Keratinocyte (primary cell): ENCODE results near the gene B4GALT3. TPM values are rescaled to one million over a fixed set of nuclear protein-coding genes. Genes with fewer than 3 reads are reported as not detected.

ENCODE experiments used
- DNase-seq: peaks from one replicate; pipeline ENCODE4 v3.0.0-alpha.2; 2011; ENCODE audit warnings: low read depth, missing footprints, low spot score
- FAIRE-seq: peaks from 2 replicates; lab custom pipeline; 2011; peaks lifted over from hg19 to GRCh38; lab: Jason Lieb, UNC
- H2AFZ ChIP-seq: 2 replicates; pipeline ENCODE4 v1.6.0; 2012; ENCODE audit warnings: low read length, control low read depth, inconsistent platforms; ENCODE audit not compliant: control insufficient read depth
- H3K27ac ChIP-seq: 2 replicates; pipeline ENCODE4 v1.5.1; 2011; ENCODE audit warnings: low read length; ENCODE audit not compliant: control insufficient read depth, insufficient read depth
- H3K27me3 ChIP-seq: 3 replicates; pipeline ENCODE4 v1.6.0; 2011; ENCODE audit warnings: low read length; ENCODE audit not compliant: control insufficient read depth, insufficient read depth; ENCODE audit errors: extremely low read depth
- H3K36me3 ChIP-seq, 2 experiments: 2 replicates in 1 of 2; 3 replicates in 1 of 2; pipeline ENCODE4 v1.5.1; 2011; ENCODE audit warnings: low read length in 2 of 2, mild to moderate bottlenecking in 1 of 2; ENCODE audit not compliant: control insufficient read depth in 2 of 2, insufficient read depth in 2 of 2; ENCODE audit errors: extremely low read depth in 1 of 2
- H3K4me1 ChIP-seq: 3 replicates; pipeline ENCODE4 v1.5.1; 2011; ENCODE audit warnings: low read length; ENCODE audit not compliant: control insufficient read depth, insufficient read depth; ENCODE audit errors: extremely low read depth
- H3K4me2 ChIP-seq: 3 replicates; pipeline ENCODE4 v1.6.0; 2011; ENCODE audit warnings: low read depth, low read length; ENCODE audit not compliant: control insufficient read depth, insufficient read depth; ENCODE audit errors: extremely low read depth
- H3K4me3 ChIP-seq, 3 experiments: fragments of 200-600 bp in 1 of 3; sonication (generic) in 1 of 3; 2 replicates in 2 of 3; 3 replicates in 1 of 3; pipeline ENCODE4 v1.5.1; 2011 to 2016; ENCODE audit warnings: low read length in 3 of 3, mild to moderate bottlenecking in 3 of 3, control low read depth in 2 of 3, inconsistent platforms in 1 of 3, low read depth in 1 of 3, mixed read lengths in 1 of 3, mixed run types in 1 of 3, moderate library complexity in 1 of 3; ENCODE audit not compliant: control insufficient read depth in 2 of 3, insufficient read depth in 2 of 3; ENCODE audit errors: extremely low read depth in 1 of 3
- H3K79me2 ChIP-seq: 2 replicates; pipeline ENCODE4 v1.6.0; 2012; ENCODE audit warnings: low read length; ENCODE audit not compliant: control insufficient read depth, insufficient read depth
- H3K9ac ChIP-seq: 3 replicates; pipeline ENCODE4 v1.6.0; 2011; ENCODE audit warnings: low read length; ENCODE audit not compliant: control insufficient read depth, insufficient read depth; ENCODE audit errors: extremely low read depth
- H3K9me1 ChIP-seq: 3 replicates; pipeline ENCODE4 v1.6.0; 2011; ENCODE audit warnings: low read length; ENCODE audit not compliant: control insufficient read depth, insufficient read depth; ENCODE audit errors: extremely low read depth
- H3K9me3 ChIP-seq: 2 replicates; pipeline ENCODE4 v1.5.1; 2012; ENCODE audit warnings: low read depth, low read length; ENCODE audit not compliant: control insufficient read depth
- H4K20me1 ChIP-seq: 3 replicates; pipeline ENCODE4 v1.6.0; 2011; ENCODE audit warnings: low read length; ENCODE audit not compliant: control insufficient read depth, insufficient read depth; ENCODE audit errors: extremely low read depth
- EZH2 ChIP-seq: IDR thresholded peaks from one replicate; pipeline ENCODE4 v1.6.1; 2012; ENCODE audit warnings: inconsistent platforms, mild to moderate bottlenecking, low read length, moderate library complexity
- dilution Hi-C: fragments of 300-500 bp; cut with MboI; formaldehyde crosslinking; loops from one replicate; pipeline ENCODE4 v1.7.0; 2020; ENCODE audit warnings: low sequenced_read_pairs; ENCODE audit not compliant: extremely low pct_ligation_motif_present
- polyA plus RNA-seq, 5 experiments: library from polyadenylated mRNA; depleted of rRNA in 3 of 5; stranded (reverse) in 3 of 5; stranded (forward) in 1 of 5; unstranded in 1 of 5; fragments of >200 nt; gene quantifications; 1 replicate in 1 of 5; 2 replicates in 3 of 5; 3 replicates in 1 of 5; pipeline versions ENCODE4 v1.2.1 to v1.2.3, GENCODE V29; 2011 to 2012; ENCODE audit warnings: missing spikeins in 2 of 5, low read depth in 1 of 5, low replicate concordance in 1 of 5
- TF ChIP-seq, protein P1 (sequence below), 3 experiments: IDR thresholded peaks in 1 of 3; conservative IDR thresholded peaks in 1 of 3; optimal IDR thresholded peaks in 1 of 3; 2 replicates in 2 of 3; 3 replicates in 1 of 3; pipeline versions ENCODE3 to v1.5.1; 2011; ENCODE audit warnings: low read length in 3 of 3, mild to moderate bottlenecking in 3 of 3, moderate library complexity in 2 of 3, control low read depth in 1 of 3, inconsistent platforms in 1 of 3; ENCODE audit not compliant: insufficient read depth in 2 of 3; ENCODE audit errors: extremely low read depth in 1 of 3

The B4GALT3 gene
- polyA plus RNA-seq, 1 donor (not counting 4 experiments of a cell fraction or from before 2014, with no cell fraction given) = 19.1 TPM

- Histone ChIP-seq H3K36me3 (peaks cover 23 to 25% of the 10 kb centered on the region in 2 experiments), H3K9me3 (no peaks in the 10 kb centered on the region), H3K9ac (no peak overlapping the region), H3K4me2 (no peak overlapping the region), H3K9me1 (no peaks in the 10 kb centered on the region), H3K4me1 (no peaks in the 10 kb centered on the region), H4K20me1 (no peaks in the 10 kb centered on the region), H3K79me2 (no peaks in the 10 kb centered on the region), H3K4me3 (no peak overlapping the region), H3K27me3 (no peaks in the 10 kb centered on the region), H3K27ac (no peak overlapping the region), H2AFZ (no peak overlapping the region)
- dilution Hi-C loops = no loop called here
- FAIRE-seq (no peak), DNase-seq (no peak)
- no peak for TF ChIP-seq EZH2
- TF ChIP-seq, protein P1, sequence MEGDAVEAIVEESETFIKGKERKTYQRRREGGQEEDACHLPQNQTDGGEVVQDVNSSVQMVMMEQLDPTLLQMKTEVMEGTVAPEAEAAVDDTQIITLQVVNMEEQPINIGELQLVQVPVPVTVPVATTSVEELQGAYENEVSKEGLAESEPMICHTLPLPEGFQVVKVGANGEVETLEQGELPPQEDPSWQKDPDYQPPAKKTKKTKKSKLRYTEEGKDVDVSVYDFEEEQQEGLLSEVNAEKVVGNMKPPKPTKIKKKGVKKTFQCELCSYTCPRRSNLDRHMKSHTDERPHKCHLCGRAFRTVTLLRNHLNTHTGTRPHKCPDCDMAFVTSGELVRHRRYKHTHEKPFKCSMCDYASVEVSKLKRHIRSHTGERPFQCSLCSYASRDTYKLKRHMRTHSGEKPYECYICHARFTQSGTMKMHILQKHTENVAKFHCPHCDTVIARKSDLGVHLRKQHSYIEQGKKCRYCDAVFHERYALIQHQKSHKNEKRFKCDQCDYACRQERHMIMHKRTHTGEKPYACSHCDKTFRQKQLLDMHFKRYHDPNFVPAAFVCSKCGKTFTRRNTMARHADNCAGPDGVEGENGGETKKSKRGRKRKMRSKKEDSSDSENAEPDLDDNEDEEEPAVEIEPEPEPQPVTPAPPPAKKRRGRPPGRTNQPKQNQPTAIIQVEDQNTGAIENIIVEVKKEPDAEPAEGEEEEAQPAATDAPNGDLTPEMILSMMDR (optimal IDR thresholded peaks at IDR 0.05 in 1 of 3, IDR thresholded peaks at IDR 0.05 in 1 of 3, conservative IDR thresholded peaks at IDR 0.05 in 1 of 3; ENCODE audit: extremely low read depth in 1 of 3, insufficient read depth in 2 of 3, low read length in 3 of 3) = no peak
Measured at GRCh38 chr1:161214369-161214768, 37.1 kb upstream of the B4GALT3 start.

- H3K36me3 ChIP-seq = peaks cover 29 to 32% of the 10 kb centered on the region in 2 experiments
Measured at GRCh38 chr1:161209790-161210409, 32.6 kb upstream of the B4GALT3 start.

More at GRCh38 chr1:161209790-161210409, 32.6 kb upstream of the B4GALT3 start:
- H4K20me1 ChIP-seq = no peaks in the 10 kb centered on the region
- H3K9ac ChIP-seq = no peak overlapping the region
- no peak overlapping the region for H3K27ac ChIP-seq
- FAIRE-seq = no peak
- H2AFZ ChIP-seq = no peak overlapping the region
- H3K27me3 ChIP-seq = no peaks in the 10 kb centered on the region
- dilution Hi-C loops = no loop called here
- DNase-seq = no peak
- peaks cover 3% of the 10 kb centered on the region for H3K79me2 ChIP-seq
- H3K4me3 ChIP-seq = no peak overlapping the region
- H3K9me1 ChIP-seq = no peaks in the 10 kb centered on the region
- TF ChIP-seq EZH2 = no peak
- TF ChIP-seq, protein P1 (optimal IDR thresholded peaks at IDR 0.05 in 1 of 3, IDR thresholded peaks at IDR 0.05 in 1 of 3, conservative IDR thresholded peaks at IDR 0.05 in 1 of 3; ENCODE audit: extremely low read depth in 1 of 3, insufficient read depth in 2 of 3, low read length in 3 of 3) = peak; percentile 90 to 92 (median 90)
- no peak overlapping the region for H3K4me2 ChIP-seq
- H3K4me1 ChIP-seq = no peaks in the 10 kb centered on the region
- H3K9me3 ChIP-seq = no peaks in the 10 kb centered on the region
